Measurements from ENCODE around the gene B3GAT1. TPM values are rescaled to one million over a fixed set of nuclear protein-coding genes. Genes with fewer than 3 reads are reported as not detected.

B3GAT1 gene
- total and polyA plus RNA-seq, 2 experiments from 2014 or later, result 4.8 to 28.3 TPM

DNA sequence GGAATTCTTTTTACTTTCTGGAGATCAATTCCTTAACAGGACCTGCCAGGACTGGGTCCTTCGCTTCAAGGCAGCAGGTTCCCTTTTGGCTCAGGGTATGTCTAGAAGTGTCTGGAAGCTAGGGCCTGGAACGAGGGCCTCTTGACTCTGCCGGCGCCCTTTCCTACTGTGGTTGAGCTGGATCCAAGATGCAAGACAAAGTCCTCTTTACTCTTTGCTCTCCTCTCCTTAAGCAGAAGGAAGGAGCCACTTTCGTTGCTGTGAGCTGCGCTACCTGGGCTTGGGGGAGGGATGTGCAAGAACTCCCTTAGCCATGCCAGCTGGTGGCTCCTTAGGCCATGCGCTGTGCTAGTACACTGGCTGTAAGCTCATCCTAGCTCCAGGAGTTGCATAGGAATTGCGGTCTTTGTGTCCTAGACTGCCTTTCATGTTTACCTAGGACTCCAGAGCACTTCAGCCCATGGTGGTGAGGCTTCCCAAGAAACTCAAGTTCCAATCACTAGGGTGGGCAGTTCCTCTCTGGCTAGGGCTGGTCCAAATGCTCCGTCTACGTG is 62.2 kb downstream of the B3GAT1 start:
- Histone ChIP-seq H4K20me1 (replicated peaks; ENCODE audit: insufficient read depth) (no peaks in the 10 kb centered on the region), H3K9me2 (ENCODE audit: insufficient read depth) (0 out of 2 replicates have a peak, but pooled peaks cover 3% of the 10 kb centered on the region), H3K4me2 (peak overlapping the region; percentile 42), H3K27ac (ENCODE audit: low read depth) (no peak overlapping the region), H2AFZ (peak overlapping the region; percentile 43; the same call in 1 of the 2 replicates), H3F3A (replicated peaks; ENCODE audit: low read depth) (no peaks in the 10 kb centered on the region), H3K4me3 (no peak overlapping the region), H3K27me3 (ENCODE audit: insufficient read depth) (no peaks in the 10 kb centered on the region), H3K36me3 (ENCODE audit: insufficient read depth) (no peaks in the 10 kb centered on the region), H3K79me2 (replicated peaks; ENCODE audit: insufficient read depth) (no peaks in the 10 kb centered on the region), H3K4me1 (ENCODE audit: insufficient read depth) (peaks cover 16% of the 10 kb centered on the region)
- DNase-seq (ENCODE audit: low spot score), result no peak
- Mint-ChIP-seq H3K9me3 (no peaks in the 10 kb centered on the region; the same call in 2 of the 3 replicates), H3K27me3 (ENCODE audit: insufficient read depth, low read depth, poor library complexity) (peaks cover 6% of the 10 kb centered on the region), H3K36me3 (ENCODE audit: low read depth) (no peaks in the 10 kb centered on the region), H3K4me3 (no peak overlapping the region), H3K4me1 (peaks cover 25% of the 10 kb centered on the region), H3K27ac (no peak overlapping the region)
- TF ChIP-seq CTCF (conservative IDR thresholded peaks at IDR 0.05; ENCODE audit: low read depth in 2 of 2) (no peak), ZNF462 (CRISPR knock-in tag; IDR thresholded peaks at IDR 0.05) (no peak), STAT1 (IDR thresholded peaks at IDR 0.05; ENCODE audit: unreplicated experiment) (no peak)
- peak; percentile 63 for ATAC-seq
